GM18507 (cell line): ENCODE data around the gene SUSD3.
A peak's percentile ranks its signal among the peaks of the same experiment; 100 is the strongest.

Source experiments
- DNase-seq: peaks from one replicate; pipeline ENCODE4 v3.0.0; 2011; ENCODE audit warnings: low read depth; ENCODE audit not compliant: insufficient read length; ENCODE audit errors: extremely low spot score
- FAIRE-seq: peaks from 2 replicates; lab custom pipeline; 2011; peaks lifted over from hg19 to GRCh38; lab: Jason Lieb, UNC

SUSD3 gene

DNA sequence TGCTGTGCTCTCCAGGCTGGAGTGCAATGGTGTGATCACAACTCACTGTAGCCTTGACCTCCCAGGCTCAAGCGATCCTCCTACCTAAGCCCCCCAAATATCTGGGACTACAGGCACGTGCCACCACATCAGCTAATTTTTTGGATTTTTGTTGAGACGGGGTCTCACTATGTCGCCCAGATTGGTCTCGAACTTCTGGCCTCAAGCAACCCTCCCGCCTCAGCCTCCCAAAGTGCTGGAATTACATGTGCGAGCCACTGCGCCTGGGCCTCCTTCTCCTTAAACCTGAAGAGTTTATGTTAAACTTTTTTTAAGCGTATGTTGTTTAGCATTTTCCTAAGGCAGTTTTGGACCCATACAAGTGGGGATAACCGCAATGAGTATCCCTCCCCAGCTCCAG is 30.8 kb upstream of the SUSD3 start:
- no peak for FAIRE-seq
- no peak for DNase-seq

DNA sequence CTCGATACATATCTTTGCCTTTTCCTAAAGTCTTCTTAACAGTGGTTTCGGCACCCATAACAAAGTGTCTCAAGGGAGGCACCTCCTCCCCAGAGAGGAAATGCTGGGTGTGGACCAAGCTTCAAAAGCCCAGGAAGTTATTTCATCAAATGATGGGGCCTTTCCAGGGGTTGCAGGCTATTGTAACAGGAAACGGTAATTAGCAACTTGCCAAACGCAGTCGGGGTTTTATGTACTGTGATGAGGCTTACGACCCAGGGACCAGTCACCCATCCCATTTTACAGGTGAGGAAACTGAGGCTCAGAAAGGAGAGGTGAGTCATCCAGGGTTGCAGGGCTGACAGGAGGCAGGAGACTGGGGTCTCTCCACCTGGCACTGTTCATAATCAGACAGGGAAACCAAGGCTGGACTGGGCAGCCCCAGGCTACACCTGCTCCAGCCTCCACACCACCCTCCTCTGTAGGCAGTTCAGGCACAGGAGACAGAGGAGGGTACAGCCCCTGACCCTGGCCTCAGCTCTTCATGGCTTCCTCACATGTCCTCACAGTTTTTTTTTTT is 30.0 kb upstream of the SUSD3 start:
- DNase-seq (peak; percentile 58), FAIRE-seq (peak; percentile 85)

DNA sequence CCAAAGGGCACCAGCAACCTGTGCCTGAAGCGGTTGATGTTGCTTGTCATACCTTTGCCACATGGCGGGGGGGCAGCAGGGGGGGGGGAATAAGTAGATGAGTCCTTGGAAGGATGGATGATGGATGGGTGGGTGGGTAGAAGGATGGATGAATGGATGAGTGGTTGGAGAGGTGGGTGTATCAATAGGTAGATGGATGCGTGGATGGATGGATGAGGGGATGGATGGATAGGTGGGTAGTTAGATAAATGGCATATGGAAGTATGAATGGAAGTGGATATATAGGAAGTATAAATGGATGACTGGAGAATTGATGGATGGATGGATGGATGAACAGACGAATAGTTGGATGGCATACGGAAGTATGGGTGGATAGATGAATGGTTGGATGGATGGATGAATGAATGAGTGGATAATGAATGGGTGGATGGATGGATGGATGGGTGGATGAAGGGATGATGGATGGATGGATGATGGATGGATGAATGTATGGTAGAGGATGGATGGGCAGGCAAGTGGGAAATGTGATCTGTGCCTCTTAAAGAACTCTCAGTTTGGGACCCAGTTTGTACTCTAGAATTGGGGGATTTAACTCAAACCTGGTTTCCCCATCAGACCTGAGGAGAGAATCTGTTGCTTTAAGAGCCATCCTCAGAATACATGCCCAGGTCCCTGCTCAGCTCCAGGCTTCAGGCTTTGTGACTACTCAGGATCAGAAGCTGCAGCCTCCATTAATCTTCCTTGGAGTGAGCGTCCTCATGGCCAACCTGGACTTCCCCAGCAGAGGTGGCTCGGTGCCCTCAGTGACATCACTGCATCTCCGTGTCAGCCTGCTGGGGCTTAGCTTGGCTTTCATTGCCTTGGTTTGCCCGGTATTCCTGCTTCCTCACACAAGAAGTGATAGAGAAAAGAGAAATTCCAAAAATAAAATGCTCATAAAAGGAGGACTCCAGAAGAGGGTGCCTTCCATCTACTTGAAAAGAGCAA is 27.6 kb upstream of the SUSD3 start:
- DNase-seq: no peak
- no peak for FAIRE-seq

DNA sequence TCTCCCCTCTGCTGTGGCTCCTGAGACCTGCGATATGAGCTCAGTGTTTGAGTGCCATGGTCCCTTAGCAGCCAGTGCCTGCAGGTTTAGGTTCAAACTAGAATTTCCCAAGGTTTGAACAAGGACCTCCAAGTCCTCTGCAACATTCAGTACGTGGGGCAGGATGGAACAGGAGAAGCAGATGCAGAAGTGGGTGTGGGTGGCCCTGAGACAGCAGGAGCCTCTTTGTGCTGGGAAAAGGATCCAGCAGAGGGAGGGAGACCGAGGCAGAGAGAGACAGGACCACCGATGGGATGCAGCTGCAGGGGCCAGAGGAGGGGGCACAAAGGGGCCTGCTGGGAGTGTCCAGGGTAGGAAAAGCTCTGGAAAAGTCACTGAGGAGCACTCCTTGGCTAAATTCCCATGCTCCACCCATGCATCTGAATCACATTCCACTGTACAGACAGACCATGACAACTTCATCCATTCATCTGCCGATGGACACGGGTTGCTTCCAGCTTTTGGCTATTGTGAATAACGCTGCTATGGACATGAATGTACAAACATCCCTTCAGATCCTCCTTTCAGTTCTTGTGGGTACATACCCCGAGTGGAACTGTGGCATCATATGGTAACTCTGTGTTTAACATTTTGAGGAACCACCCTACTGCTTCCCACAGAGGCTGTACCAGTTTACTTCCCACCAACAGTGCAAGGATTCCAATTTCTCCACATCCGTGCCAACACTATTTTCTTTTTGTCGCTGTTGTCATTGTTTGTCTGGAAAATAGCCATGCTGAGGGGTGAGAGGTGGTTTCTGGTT is 26.7 kb upstream of the SUSD3 start:
- DNase-seq: no peak
- FAIRE-seq: no peak

DNA sequence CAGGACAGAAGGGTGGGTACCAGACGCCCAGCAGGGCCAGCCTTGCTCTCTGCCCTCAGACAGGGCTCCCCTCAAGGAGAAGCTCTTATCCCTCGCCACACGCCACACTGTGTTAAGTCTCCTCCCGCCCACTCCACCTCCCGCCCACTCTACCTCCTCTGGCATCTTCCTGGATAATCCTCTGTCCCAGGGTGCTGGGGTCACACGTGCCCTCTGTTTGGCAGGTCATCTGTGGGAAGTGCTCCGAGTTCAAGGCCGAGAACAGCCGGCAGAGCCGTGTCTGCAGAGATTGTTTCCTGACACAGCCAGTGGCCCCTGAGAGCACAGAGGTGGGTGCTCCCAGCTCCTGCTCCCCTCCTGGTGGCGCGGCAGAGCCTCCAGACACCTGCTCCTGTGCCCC is 26.0 kb upstream of the SUSD3 start:
- DNase-seq (no peak), FAIRE-seq (no peak)

DNA sequence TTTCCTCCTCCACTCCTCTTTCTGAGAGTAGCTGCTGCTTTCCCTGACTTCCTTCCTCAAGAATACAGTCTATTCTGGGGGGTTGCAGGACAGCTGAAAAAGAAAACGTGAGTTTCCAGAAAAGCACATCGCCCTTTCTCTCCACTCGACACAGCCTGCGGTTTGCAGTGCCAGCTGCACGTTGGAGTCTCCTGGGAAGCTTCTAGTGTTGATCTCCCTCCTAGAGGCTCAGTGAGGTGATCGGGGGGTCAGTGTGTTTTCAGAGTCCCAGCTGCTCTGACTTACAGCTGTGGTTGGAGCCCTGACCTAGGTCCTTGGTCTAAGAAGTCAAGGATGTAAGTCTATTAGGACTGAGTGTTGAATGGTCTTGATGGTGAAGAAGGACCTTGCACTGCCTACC is 25.0 kb upstream of the SUSD3 start:
- DNase-seq (no peak), FAIRE-seq (no peak)

DNA sequence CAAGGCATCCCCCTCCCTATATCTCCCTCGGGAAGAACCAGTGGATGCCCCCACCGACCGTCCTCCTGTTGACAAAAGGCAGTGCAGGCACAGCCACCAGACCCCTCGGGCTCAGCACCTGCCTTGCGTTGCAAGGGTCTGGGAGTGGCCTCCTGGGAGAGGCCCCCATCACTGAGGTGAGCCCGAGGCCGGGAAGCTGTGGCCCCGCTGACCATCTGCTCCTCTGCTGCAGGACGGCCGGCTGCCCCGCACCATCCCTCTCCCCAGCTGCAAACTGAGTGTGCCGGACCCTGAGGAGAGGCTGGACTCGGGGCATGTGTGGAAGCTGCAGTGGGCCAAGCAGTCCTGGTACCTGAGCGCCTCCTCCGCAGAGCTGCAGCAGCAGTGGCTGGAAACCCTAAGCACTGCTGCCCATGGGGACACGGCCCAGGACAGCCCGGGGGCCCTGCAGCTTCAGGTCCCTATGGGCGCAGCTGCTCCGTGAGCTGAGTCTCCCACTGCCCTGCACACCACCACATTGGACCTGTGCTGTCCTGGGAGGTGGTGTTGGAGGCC is 23.3 kb upstream of the SUSD3 start:
- no peak for FAIRE-seq
- DNase-seq: no peak

DNA sequence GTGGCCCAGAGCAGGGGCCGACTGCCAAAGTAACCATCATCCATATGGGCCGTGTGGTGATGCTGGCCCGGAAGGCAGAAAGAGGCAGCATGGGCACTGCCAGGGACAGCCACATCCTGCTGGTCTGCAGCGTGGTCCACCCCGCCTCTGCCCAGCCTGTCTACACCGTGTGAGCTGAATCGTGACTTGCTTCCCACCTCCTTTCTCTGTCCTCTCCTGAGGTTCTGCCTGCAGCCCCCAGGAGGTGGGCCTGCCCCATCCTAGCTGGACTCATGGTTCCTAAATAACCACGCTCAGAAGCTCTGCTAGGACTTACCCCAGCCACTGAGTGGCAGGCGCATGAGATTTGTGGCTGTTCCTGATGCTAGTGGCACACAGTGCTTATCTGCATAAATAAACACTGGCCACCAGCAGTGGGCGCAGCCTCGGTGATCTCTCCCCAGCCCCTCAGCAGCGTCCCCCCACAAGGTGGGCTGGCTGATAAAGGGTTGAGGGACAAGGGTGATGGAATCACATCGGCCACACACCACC is 22.6 kb upstream of the SUSD3 start:
- no peak for FAIRE-seq
- no peak for DNase-seq

DNA sequence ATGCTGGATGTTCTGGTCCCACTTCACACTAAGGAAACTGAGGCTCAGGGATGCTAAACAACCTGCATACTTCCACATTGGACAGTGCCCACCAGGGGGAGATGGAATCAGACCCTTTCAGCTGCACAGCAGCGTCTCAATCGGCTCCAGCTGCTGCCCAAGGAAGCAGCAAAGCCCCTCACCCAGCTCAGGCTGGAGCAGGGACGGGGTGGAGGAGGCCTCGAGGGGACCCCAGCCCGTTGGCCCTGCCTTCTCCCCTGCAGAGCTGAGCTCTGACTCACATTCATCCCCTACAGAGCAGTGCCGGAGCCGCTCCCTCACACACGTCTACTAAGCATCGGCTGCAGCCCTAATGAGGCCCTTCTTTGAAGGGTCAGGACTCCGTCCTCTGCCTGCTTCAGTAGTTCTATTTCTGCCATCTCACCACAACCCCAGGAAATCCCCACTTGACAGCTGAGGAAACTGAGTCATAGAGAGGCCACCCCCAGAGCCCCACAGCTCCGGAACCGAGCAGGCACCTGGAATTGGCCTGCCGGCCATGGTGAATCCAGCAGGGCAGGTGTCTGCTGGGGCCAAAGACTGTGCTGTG is 21.5 kb upstream of the SUSD3 start:
- FAIRE-seq (no peak), DNase-seq (no peak)

DNA sequence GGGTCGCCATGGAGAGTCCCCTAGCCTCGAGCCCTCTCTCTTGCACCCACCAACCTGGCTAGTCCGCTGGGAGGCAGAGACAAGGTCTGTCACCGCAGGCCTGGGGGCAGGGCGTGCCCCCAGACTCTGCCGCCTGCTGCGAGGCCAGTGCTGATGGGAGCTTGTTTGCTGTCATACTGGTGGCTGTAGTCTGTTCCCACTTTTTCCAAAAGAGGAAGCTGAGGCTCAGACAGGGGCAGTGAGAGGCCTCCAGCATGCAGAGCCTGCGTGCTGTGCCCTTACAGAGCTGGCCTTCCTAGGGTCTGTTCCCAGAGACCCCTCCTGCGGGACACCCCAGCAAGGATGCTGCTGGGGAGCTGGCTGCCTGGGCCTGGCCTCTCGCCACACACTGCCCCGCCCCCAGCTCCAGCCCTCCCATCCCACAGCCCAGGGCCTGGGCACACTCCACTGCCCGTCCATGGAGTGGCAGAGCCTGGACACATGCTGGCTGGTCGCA is 21.0 kb upstream of the SUSD3 start:
- FAIRE-seq: no peak
- no peak for DNase-seq

DNA sequence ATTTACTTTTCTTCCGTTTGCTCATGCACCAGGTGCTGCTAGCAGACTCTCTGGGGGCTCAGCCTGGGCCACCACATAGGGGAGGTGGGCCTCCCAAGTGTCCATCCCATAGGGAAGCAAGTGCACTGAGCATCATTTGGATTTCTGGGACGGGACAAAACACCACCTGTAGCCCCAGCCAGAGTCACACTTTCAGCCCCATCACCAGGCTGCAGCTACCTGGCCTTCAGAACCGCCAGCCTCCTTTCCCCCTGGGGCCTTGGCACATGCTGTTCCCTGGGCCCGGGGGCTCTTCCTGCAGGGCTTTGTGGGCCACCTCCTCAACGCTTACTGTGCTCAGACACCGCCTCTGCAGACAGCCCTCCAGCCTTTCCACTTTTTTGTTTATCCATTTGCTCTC is 19.6 kb upstream of the SUSD3 start:
- no peak for FAIRE-seq

DNA sequence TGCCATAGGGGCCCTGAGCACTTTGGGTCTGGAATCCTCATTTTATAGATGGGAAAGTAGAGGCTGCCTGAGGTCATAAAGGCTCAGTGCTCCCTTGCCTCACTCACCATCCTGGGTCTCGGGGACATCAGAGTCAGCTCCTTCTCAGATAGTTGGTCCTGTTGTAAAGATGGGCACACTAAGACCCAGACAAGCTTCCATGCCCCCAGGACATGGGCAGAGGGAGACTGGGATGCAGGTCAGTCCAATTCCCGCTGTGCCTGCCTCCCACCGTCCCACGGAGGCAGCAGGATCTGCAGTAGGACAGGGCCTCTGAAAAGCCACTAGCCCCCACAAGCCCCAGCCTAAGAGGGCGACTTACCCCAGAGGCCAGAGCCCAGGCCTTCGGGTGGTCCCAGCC is 19.0 kb upstream of the SUSD3 start:
- FAIRE-seq: no peak
- DNase-seq: no peak

More for the DNA sequence above, 19.6 kb upstream of the SUSD3 start:
- no peak for DNase-seq

DNA sequence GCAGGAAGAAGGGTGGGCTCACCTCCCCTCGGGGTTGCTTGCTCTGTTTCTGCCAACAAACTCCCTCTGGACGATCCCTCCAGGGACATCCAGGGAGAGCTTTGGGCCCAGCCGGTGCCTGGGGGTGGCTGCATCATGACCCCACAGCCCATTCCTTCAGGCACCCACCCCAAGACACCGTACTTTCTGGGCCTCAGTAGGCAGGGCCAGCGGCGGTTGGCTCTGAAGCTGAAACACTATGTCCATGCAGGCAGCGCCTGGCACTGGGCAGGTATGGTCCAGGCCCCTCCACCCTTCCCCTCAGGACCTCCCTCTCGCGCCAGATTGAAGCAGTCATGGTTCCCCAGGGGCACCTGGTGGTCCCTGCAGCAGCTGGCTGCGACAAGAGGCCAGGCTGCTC is 18.5 kb upstream of the SUSD3 start:
- no peak for FAIRE-seq
- no peak for DNase-seq

DNA sequence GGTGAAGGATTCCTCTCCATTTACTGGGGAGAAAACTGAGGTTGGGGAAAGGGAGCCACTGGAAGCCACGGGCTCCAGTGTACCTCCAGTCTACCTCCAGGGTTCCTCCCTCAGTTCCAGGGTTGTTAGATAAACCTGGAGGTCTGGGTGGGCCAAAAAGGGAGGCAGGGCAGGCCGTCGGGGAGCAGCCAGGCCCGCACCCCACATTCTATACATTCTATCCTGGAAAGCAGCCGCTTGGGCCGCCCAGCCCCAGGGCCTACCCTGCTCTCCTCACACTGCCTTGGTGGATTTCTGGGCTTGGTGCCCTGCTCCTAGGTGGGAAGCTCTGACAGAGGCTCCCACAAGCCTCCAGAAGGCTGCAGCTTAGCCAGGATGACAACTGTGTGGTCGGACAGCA is 18.1 kb upstream of the SUSD3 start:
- no peak for FAIRE-seq
- DNase-seq: no peak

DNA sequence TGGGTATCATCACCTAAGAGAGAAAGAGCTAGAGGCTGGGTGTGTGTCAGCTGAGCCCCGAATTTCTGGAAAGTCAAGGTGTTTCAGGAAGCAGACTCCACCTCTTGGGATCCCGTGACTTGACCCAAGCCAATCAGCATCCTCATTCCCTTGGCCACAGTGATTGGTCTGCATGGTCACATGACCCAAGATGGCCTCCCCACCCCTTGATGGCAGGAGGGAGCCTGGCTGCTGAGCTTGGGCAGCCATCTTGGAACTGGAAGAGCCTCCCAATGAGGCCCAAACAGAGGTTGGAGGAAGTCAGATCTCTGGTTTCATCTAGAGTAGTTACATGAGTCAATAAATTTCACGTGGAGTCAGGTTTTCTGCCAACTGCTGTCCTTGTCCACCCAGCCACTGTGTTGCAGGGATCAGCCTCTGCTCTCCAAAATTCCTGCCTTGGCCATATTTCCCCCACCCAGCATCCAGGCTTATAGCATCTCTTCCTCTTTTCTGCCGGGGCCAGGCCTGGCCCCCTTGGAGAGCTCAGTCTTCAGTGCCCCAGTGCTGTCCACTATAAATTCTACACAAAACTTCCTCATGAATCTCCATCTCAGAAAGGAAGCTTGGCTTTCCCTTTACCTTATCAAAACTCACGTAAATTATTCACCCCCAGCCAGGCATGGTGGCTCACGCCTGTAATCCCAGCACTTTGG is 17.2 kb upstream of the SUSD3 start:
- FAIRE-seq (no peak), DNase-seq (no peak)

DNA sequence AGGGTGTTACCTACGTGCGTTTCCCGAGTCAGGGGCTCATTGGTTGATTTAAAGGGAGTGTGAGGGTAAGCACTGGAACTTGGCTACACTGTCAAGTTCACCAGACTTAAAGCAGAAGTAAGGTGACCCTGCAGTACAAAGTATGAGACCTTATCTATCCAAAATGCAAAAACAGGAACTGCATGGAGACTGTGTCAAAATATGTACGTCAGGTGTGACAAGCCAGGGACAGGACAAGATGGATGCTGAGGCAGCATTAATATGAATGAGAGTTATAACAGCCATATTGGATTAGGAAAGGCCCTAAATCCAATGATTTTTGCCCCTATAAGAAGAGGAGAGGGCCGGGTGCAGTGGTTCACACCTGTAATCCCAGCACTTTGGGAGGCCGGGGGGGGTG is 15.4 kb upstream of the SUSD3 start:
- no peak for DNase-seq
- no peak for FAIRE-seq

DNA sequence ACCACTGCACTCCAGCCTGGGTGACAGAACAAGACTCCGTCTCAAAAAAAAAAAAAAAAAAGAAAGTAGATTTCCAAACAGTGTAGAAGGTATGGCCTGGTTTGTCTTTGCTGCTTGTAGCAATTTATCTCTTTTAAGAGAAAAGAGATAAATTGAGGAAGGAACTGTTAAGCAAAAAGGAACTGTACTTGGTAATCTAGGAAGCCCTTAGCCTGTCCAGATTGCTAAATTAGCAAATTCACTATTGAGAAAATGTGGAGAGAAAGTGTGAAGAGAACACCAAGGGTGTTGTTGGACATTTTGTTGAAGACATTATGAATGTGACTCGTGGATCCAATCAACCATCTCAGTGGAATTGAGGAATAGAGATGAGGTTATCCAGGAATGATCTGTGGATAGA is 13.0 kb upstream of the SUSD3 start:
- no peak for DNase-seq

DNA sequence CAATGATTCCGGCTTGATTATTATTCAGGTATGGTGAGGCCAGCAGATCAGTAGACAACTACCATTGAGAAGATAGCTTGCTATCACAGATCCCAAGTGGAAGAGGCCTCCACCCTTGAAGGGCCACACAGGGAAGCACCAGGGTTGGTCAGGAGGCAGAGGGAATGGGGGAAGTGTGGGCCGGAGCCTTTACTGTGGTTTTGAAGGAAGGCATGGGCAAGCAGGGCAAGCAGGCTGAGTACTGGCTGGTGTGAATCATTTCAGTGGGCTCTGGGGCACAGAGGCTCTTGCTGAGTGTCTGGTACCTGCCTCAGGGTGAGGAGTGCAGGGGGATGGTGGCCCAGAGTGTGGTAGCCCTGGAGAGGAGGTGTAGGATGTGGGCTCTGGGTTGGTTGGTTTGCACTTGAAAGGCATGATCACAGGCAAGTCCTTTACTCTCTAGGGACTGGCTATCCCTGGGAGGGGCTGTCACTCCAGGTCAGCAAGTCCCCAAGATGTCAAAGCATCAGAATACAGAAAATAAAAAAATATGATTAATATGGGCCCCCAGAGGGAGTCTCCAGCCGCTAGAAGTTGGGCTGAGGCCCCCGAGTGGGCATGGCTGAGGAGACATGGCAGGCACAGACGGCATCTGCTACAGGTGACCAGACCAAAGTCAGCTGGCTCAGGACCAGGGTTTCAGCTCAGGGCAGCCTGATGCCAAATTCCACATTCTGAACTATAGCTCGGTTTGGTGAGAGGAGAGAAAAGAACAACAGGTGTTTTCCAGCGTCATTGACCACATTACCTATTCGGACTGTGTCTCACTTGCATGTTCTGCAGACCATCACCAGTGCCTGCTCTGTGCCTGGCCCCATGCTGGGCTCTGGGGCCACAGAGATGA is 9.7 kb upstream of the SUSD3 start:
- FAIRE-seq (no peak), DNase-seq (no peak)

More for the DNA sequence above, 13.0 kb upstream of the SUSD3 start:
- no peak for FAIRE-seq
